Fibroblast of villous mesenchyme (primary cell): ENCODE measurements around the gene GOLGA8Q. TPM values are rescaled to one million over a fixed set of nuclear protein-coding genes. Genes with fewer than 3 reads are reported as not detected.

Experiments used
- small RNA-seq: library from RNA; depleted of rRNA; stranded (forward); fragments of <200 nt; gene quantifications from one replicate; pipeline ENCODE3, GENCODE V24; 2012
- total RNA-seq: library from RNA; depleted of rRNA; stranded (reverse); fragments of >200 nt; gene quantifications from 2 replicates; pipeline ENCODE4 v1.2.3, GENCODE V29; 2012

Gene GOLGA8Q
- total RNA-seq, 1 donor, result 0.43 TPM

Small RNA genes within 50 kb of the gene (small RNA-seq; reads per million reads assigned to genes)
- not detected for gene RF00096
- not detected for gene RN7SL796P

Other genes starting within 250 kb of the GOLGA8Q start
- gene CHRFAM7A, start 158.5 kb upstream of the GOLGA8Q start, total RNA-seq, result under 0.01 and 0.86 TPM in 2 replicates
- 1.3 and 1.9 TPM in 2 replicates for gene GOLGA8R, start 137.8 kb upstream of the GOLGA8Q start, total RNA-seq
- under 0.01 TPM in 1 of 2 replicates, not detected in the other for gene GOLGA8H, start 52.0 kb downstream of the GOLGA8Q start, total RNA-seq